Activated CD4-positive, alpha-beta T cell treated with anti-CD3 and anti-CD28 coated beads, Interleukin-2, amount 50 U/mL, for 1 hour (primary cell): ENCODE results near the gene TBCD.

Experiments used
- DNase-seq: peaks from one replicate; pipeline ENCODE4 v3.0.0-alpha.2; 2020

The TBCD gene

DNA sequence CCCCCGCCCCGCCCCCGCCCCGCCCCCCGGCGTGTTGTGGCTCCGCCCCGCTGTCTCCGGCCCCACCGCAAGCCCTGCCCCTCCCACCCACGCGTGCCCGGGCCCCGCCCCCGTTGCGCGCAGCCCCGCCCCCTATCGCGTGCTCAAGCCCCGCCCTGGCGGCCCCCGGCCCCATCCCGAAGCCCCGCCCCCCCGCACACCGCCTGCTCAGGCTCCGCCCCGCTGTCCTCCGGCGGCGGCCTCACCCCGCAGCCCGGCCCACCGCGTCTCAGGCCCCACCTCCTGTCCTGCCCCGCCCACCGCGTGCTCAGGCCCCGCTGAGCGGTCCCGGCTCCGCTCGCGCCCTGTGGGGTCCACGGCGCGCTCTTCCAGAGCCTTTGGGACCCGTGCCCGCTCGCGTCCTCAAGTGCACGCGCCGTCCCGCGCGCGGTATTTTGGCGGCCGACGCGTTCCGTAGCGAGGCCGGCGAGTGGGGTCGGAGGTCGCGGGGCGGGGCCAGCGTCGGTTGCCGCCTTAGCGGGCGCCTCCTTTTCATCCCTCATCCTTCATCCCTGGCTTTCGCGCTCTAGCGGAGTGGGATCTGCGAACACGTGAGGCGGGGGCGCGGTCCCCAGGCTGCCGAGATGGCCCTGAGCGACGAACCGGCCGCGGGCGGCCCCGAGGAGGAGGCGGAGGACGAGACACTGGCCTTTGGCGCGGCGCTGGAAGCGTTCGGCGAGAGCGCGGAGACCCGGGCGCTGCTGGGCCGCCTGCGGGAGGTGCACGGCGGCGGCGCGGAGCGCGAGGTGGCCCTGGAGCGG lies at the start of gene TBCD:
Gene TBCD (plus strand): TSS at position 495 of the 800 bp plus-strand sequence. CDS start 129 bp downstream, at position 624.
- DNase-seq = peak; percentile 89

DNA sequence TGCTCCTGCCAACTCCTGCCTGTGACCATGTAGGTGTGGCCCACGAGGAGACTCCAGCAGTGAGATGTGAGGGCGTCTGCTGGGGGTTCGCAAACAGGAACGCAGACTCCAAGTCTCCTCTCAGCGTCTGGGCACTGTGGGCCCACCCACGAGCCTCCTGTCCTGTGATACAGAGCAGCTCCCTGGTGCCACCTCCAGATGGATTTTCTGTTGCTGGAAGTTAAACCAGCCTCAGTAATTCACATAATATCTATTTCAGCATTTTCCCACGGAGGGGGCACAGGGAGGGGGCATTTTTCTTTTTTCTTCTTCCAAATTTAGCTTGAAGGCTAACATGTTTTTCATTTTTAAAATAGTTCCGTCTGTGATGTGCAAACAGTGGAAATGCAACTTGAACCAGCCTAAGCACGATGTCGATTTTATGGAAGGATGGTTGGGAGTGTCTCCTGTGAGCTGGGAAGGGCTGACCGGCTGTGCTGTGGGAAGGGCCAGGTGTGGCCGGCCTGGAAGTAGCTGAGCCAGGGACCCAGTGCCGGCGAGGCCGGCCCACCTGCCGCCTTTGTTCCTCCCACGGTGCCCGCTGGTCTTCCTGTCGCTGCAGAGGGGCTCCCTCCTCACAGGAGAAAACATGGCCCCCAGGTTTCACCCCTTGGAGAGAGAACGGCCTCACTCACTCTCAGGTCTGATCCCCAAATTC lies 49.5 kb upstream of the TBCD start:
- DNase-seq = no peak

DNA sequence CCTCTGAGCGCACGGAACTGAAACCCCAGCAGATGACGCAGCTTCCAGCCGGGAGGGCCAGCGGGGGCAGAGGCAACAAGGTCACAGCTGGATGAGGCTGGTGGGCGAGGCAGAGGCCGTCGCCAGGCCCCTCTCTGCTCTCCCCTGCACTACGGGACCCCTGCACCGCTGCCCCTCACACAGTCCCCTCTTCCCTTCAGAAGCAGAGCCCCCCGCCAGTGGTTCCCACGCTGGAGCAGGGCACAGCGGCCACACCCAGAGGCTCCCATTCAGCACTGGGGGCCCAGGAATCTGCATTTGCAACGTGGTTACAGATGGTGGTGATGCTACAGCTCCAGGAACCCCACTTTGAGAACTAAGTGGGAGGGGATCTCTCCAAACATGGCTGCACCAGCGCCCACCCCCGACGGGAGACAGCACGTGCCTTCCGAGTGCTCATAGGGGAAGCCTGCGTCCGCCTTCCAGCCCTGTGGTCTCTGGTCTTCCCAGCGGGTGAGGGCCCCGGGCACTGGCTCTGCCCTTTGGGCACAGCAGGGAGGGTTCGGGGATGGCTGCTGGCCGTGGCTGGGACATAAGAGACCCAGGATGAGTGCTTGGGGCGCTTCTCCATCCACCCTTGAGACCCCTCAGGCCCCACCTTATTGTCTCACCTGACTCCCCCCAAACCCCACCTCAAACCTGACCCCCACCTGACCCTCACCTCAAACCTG lies 48.7 kb upstream of the TBCD start:
- no peak for DNase-seq

DNA sequence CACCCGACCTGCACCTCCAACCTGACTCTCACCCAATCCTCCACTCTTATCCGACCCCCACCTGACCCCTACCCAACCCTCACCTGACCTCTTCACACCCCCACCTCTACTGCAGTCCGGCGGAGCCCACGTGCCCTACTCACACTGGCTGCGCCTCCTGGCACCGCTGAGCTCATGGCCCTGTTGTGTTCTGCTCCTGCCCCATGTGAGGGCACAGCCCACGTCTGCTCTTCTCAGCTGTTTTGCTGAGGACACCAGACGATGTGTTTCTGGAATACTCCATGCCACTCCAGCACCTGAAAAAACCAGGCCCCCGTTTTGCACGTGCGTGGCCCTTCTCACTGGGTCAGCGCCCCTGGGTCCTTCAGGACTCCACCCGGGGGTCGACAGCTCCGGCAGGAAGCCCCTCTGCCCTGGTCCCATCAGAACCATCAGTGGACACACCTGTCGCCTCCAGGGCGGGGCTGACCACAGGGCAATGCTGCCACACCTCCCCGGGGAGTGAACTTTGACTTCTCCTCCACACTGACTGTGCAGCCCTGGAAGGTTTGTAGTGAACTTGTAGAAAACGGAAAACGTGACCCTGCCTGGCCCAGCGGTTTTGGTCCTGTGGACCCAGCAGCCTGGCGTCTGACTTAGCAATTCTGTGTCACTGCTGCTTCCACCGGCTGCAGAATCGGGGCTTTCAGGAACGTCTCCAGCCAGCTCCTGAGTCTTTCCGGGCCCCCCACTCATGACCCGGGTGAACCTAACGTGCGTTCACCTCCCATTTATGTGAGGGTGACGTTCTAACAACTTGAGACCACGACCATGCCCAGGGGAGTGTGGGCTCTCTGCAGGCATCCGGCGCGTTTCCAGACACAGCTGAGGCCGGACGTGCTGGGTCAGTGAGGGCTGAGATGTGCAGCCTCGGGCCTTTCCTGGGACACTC lies 47.7 kb upstream of the TBCD start:
- DNase-seq = no peak

DNA sequence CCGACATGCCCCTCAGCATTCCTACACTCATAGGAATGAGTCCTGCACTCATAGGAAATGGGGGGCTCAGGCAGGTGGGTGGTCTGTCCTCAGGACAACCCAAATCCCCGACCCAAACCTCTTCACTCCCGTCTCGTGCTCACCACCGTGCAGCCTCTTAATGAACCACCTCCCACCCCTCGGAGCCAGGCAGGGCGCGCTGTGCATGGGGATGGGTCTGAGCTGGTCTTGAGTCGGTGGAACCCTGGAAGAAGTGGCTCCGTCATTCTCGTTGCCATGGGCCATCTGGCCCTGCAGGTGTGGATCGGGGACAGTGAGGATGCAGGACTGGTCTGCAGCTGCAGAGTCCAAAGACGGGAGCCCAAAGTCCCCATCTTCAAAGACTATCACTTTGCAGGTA lies 47.0 kb upstream of the TBCD start:
- no peak for DNase-seq

DNA sequence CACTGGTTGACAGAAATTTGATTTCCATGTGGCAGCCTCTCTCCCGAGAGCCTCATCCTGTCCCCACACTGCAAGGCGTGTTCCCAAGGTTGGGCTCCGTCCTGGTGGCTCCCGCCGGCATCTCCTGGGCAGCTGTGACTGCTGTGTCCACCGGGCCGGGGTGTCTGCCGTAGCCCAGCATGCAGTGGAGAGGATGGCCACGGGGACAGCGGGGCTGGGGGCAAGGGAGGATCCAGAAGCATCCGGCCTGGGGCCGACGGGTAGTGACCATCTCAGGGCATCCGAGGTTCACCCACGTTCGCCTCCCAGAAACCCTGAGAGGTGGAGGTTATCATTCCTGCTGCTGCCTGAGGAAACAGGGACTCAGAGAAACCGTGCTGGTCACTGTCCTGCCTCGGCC lies 46.1 kb upstream of the TBCD start:
- no peak for DNase-seq

DNA sequence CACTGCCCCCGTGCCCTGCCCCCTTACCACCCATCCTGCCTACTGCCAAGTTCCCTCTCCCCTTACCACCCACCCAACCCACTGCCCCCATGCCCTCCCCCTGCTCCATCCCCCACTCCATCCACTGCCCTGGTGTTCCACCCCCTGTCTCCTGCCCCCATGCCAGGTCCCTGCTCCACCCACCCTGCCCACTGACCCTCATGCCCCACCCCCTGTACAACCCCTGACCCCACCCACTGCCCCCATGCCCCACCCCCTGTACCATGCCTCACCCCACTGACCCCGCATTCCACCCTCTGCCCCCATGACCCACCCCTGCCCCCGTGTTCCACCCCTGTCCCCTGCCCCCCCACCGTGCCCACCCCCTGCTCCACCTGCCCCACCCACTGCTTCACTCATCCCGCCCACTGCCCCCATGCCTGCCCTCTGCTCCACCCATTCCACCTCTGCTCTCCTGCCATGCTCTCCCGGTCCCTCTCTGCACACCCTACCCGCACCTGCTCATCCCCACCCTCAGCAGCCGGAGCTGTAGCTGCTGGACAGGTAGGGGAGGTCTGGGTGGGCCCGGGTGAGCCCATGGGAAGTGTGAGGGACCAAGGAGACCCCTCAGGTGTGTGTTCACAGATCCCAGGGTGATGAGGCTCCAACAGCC lies 42.7 kb upstream of the TBCD start:
- no peak for DNase-seq

DNA sequence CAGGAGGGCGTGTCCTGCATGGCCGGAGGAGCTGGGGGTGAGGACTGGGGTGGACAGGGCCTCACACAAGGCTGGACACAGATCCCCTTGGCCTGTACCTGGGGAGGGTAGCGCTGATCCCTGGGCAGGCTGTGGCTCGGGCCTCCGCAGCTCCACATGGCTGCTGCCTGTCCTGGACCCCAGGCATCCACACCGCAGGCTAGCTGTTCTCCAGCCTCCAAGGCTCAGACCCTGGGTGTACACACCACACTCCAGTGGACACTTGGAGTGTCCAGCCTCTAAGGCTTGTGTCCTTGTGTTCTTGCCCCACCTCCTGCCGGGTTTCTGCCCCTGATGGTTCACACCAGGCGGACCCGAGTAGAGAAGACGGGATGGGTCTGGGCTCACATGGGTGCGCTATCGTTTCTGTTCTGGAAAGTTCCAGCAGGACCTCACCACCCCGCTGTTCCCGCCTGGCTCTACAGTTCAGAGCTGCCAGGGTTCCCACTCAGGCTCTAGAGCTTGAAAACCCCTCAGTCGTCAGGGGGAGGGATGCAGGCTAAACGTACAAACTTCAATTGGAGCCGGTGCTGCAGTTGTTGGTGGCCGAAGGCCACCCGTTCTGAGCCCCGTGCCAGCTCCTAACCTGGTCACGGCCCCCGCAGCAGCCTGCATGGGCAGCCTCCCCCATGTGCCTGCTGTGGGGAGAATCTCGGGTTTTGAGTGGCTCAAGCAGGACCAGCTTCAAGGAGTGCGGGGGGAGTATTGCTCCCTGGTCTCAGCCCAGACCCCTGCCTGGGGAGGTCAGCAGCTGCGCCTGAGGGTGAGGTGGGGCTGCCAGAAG lies 42.0 kb upstream of the TBCD start:
- no peak for DNase-seq

DNA sequence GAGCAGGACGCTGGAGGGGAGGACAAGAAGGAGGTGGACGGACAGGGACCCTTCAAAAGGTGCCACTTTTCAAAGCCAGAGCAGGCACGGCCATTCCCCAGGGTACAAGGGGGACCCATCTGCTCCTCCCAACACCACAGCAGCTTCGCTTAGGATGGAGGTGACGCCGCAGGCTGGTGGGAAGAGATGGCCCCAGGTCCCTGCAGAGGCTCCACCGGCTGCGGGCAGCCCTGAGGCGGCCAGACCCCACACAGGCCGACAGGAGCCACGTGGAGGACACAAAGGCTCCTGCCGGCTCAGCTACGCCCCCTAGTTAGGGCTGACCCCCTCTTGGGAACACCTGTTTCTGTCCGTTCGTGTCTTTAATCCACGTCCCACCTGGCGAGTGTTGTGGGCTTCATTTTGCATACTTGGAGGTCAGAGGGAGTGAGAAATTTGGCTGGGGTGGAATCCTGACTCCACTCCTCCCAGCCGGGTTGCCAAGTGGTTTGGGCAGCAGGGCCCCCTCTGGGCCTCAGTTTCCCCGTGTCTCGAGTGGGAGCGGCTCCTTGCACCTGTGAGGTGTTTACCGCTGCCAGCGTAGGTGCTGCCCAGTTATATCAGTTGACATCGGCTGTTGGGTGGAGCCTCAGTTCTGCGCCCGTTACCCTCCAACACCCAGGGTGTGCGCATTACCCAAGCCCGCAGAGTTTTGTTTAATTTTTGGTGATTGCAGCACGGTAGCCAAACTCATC lies 41.2 kb upstream of the TBCD start:
- no peak for DNase-seq

DNA sequence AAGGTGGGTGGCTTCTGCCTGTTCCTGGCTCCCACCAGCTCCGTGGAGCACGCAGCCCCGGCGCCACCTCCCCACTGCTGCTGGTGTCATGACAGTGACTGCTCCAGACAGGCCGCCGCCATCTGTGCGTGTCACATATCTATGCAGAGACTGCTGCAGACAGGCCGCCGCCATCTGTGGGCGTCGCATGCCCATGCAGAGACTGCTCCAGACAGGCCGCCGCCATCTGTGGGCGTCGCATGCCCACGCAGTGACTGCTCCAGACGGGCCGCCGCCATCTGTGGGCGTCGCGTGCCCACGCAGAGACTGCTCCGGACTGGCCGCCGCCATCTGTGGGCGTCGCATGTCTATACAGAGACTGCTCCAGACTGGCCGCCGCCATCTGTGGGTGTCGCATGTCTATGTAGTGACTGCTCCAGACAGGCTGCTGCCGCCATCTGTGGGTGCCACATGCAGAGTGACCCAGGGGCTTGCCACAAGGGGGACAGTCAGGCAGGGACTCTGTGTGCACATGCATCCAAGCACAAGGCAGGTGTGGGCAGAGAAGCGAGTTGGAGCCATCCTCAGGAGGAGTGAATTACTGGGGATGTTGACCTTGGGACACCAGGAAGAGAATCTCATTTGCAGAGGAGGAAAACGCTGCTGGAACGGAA lies 38.7 kb upstream of the TBCD start:
- DNase-seq = no peak

DNA sequence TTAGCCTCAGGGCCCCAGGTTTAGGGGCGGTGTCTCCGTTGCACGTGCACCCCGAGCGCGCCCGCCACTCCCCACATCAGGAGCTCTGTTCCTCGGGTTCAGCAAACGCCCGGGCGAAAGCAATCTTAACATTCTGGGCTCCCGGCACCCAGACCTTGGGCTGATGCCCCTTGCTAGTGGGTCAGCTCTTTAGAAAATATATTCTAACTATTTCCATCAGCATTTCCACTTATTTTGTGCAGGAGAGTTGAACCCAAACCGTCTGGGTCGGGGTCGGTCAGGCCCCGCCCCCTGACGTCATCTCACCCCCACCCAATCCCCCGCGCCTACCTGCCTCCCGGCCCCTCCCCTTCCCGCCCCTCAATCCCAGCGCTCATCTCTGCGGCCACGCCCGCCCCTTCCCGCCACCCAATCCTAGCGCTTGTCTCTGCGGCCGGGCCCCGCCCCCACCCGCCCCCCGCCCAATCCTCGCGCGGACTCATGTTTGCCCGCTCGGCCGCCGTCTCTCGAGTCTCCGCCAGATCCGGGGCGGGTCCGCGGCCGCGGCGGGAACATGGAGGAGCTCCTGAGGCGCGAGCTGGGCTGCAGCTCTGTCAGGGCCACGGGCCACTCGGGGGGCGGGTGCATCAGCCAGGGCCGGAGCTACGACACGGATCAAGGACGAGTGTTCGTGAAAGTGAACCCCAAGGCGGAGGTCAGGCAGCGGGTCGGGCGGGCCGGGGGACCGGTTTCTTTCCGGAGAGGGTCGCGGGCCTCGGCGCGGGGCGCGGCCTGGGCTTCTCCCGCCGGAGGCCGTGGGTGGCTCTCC lies 35.5 kb upstream of the TBCD start, which contains the start of gene FN3KRP:
Gene FN3KRP (plus strand): TSS at position 504 of the 808 bp plus-strand sequence. CDS start 50 bp downstream, at position 554.
- peak; percentile 83 for DNase-seq

DNA sequence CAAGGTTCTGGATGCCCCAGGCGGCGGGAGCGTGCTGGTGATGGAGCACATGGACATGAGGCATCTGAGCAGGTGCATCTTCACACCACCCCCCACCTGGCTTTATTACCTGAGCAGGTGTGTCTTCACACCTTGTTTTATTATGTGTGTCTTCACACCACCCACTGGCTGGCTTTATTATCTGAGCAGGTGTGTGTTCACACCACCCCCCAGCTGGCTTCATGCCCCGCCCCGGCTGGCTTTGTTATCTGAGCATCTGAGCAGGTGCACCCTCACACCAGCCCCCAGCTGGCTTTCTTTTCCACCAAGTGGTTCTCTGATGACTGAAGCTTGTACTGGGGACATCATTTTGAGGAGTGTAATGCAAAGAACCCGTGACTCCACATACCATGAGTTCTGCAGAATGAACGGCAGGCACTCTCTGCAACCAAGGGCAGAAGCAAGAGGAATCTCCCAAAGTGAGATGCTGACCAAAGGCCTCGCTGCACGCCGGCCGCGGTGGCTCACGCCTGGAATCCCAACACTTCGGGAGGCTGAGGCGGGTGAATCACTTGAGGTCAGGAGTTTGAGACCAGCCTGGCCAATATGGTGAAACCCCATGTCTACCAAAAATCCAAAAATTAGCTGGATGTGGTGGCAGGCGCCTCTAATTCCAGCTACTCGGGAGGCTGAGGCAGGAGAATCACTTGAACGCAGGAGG lies 32.7 kb upstream of the TBCD start:
- no peak for DNase-seq

DNA sequence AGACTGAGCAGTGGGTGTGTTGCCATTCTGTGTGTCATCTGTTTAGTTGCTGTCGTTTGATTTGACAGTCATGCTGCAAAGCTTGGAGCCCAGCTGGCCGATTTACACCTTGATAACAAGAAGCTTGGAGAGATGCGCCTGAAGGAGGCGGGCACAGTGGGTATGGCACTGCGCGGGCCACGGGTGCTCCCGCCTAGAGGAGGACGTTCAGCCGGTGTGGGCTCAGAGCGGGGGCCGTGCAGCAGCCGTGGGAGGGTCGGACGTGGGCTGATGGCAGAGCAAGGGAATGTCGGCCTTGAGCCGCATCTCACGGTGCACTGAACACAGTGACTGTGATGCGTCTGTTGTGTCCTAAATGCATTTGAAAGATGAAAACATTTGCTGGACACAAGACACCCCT lies 31.7 kb upstream of the TBCD start:
- no peak for DNase-seq

DNA sequence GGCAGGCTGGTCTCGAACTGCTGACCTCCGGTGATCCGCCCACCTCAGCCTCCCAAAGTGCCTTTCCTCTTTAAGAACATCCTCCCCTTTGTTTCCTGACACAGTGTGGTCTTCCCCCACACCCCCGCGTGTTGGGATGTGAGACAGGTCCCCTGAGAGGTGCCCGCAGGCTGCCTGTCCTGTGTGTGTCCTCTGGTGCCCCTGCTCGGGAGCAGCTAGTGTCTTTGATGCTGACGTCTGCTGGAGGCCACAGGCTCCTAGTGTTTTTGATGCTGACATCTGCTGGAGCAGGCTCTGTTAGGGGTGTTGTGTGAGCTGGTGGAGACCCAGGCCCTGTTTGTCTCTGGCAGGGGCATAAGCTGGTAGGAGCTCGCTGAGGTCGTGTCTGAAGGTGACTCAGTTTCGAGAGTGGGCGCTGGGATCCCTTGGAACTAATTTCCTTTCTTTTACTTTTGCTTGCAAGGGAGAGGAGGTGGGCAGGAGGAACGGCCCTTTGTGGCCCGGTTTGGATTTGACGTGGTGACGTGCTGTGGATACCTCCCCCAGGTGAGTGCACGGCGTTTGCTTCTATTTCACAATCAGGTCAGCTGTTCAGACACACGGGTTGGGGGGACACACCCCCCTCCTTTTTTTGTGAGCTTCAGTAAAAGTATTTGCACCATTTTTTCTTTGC lies 29.4 kb upstream of the TBCD start:
- DNase-seq = no peak

DNA sequence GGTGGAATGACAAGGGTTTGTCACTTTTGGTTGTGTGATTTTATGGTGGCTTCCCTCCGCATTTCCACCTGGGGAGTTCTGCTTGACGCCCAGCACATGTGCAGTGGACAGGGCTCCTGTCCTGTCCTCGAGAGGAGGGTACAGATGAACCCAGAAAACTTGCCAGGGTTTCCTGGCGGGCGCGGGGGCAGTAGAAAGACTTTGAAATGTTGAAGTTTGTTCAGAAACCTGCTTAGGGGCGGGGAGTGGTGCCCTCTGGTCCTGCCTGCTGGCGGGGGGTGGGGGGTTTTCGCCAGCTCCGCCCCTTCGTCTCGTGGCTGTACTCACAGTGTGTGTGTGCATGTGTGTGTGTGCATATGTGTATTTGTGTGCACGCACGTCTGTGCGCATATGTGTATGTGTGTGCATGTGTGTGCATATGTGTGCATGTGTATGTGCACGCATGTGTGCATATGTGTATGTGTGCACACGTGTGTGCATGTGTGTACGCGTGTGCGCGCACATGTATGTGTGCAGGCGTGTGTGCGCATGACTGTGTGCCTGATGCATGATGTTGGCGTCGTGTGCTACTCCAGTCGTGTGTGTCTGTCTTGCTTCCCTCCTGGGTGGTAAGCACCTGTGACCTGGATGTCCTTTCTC lies 28.6 kb upstream of the TBCD start:
- DNase-seq = no peak

DNA sequence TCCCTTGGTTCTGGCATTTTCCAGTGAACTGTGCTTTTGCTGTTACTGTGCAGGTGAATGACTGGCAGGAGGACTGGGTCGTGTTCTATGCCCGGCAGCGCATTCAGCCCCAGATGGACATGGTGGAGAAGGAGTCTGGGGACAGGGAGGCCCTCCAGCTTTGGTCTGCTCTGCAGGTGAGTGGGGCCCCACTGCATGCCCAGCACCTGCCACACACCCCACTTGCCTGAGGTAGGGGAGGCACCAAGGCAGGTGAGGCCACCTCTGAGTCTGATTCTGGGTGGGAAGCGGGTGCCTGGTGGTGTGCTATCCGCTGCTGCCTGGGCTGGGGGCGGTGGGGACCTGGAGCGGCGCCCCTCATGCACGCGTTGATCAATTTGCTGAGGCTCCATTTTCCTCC lies 25.4 kb upstream of the TBCD start:
- DNase-seq = no peak
